HepG2 (cell line): ENCODE measurements around the gene LIPN.

Source experiments
- CCAR2 ChIP-seq: fragments of 200-400 bp; formaldehyde crosslinking; optimal IDR thresholded peaks from 2 replicates; pipeline ENCODE3; 2018; ENCODE audit warnings: low read depth, mild to moderate bottlenecking, low read length, moderate library complexity
- CTCF ChIP-seq: sonication (generic); formaldehyde crosslinking; IDR thresholded peaks from 2 replicates; pipeline ENCODE4 v1.5.0; 2020; ENCODE audit warnings: mild to moderate bottlenecking, missing genetic modification reagents, moderate library complexity
- ELF4 ChIP-seq: sonication (generic); formaldehyde crosslinking; IDR thresholded peaks from 2 replicates; pipeline ENCODE4 v1.5.0; 2020; ENCODE audit warnings: missing genetic modification reagents, mild to moderate bottlenecking, moderate library complexity, borderline replicate concordance
- KDM5A ChIP-seq: fragments of 200-600 bp; sonication (generic); IDR thresholded peaks from 2 replicates; pipeline ENCODE4 v1.7.0; 2018; ENCODE audit warnings: antibody characterized with exemption, mild to moderate bottlenecking, low read length, borderline replicate concordance
- MAFF ChIP-seq: IDR thresholded peaks from 2 replicates; pipeline ENCODE4 v1.6.1; 2011; ENCODE audit warnings: low read depth, low read length, improper control_type of control experiment
- POLR2A ChIP-seq, 2 experiments: IDR thresholded peaks; 2 replicates each; pipeline ENCODE4 v1.6.1; 2011; ENCODE audit warnings: low read depth in 2 of 2, low read length in 2 of 2, mild to moderate bottlenecking in 1 of 2, moderate library complexity in 1 of 2; ENCODE audit not compliant: insufficient read depth in 1 of 2
- SIN3A ChIP-seq: IDR thresholded peaks from 2 replicates; pipeline ENCODE4 v1.6.1; 2011; ENCODE audit warnings: low read depth, mild to moderate bottlenecking, control low read depth, low read length, borderline replicate concordance
- THAP9 ChIP-seq: sonication (generic); formaldehyde crosslinking; IDR thresholded peaks from 2 replicates; pipeline ENCODE4; 2020; ENCODE audit warnings: missing genetic modification reagents, mild to moderate bottlenecking, borderline replicate concordance

GRCh38 chr10:88765816-88766215, 6.0 kb downstream of the LIPN start:
- TF ChIP-seq ELF4, result no peak
- TF ChIP-seq CTCF (CRISPR knock-in tag), result no peak
- no peak for TF ChIP-seq MAFF
- no peak for TF ChIP-seq KDM5A
- TF ChIP-seq POLR2A (IDR thresholded peaks at IDR 0.05; ENCODE audit: insufficient read depth in 1 of 2, low read depth in 2 of 2, low read length in 2 of 2), result no peak
- no peak for TF ChIP-seq CCAR2
- no peak for TF ChIP-seq SIN3A
- no peak for TF ChIP-seq THAP9 (CRISPR knock-in tag)
